Sigmoid colon (tissue), 4 donors: ENCODE measurements around the gene MAD1L1.

Experiments used
- EP300 ChIP-seq, 4 donors: sonication (generic); formaldehyde crosslinking; IDR thresholded peaks; one replicate each; pipeline ENCODE4 v1.6.1; 2017; ENCODE audit warnings: antibody characterized with exemption in 4 of 4
- POLR2A ChIP-seq, 2 donors: fragments of 450-650 bp; IDR thresholded peaks; one replicate each; pipeline ENCODE4 v1.6.1; 2016; ENCODE audit warnings: antibody characterized with exemption in 2 of 2, mild to moderate bottlenecking in 2 of 2, moderate library complexity in 2 of 2
- TF ChIP-seq, protein P1 (sequence below), 4 experiments: fragments of 450-650 bp in 3 of 4; fragments of 200-600 bp in 1 of 4; IDR thresholded peaks; one replicate each; pipeline ENCODE4 v1.5.1; 2016 to 2019; ENCODE audit warnings: antibody characterized with exemption in 4 of 4, mild to moderate bottlenecking in 3 of 4, moderate library complexity in 2 of 4

DNA sequence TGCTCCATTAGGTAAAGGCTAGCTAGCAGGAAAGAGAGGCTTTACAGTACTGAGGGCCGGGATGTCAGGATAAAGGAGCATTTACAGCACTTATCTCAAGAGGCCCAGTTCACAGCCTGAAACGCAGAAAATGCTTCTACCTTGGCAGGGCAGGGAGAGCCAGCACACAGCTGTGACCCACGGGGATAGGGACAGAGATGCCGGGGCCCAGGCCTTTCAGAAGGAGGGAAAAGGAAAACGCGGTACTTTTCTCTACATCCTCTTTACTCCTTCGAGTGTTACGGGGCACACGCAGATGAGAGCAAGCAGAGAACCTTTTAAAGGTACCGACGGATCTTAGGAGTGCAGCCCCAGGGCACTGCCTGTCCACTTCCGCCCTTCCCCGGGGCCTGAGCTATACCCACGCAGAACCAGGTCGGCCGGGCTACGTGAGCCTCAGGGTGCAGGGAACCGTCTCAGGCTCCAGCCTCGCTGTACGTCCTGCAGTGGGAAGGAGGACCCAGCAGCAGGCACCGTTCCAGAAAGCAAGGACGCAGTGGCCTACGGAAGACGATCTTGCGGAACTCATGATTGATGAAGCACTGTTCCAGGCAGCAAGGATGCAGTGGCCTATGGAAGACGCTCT, 330.4 kb downstream of the MAD1L1 start:
- TF ChIP-seq, protein P1, sequence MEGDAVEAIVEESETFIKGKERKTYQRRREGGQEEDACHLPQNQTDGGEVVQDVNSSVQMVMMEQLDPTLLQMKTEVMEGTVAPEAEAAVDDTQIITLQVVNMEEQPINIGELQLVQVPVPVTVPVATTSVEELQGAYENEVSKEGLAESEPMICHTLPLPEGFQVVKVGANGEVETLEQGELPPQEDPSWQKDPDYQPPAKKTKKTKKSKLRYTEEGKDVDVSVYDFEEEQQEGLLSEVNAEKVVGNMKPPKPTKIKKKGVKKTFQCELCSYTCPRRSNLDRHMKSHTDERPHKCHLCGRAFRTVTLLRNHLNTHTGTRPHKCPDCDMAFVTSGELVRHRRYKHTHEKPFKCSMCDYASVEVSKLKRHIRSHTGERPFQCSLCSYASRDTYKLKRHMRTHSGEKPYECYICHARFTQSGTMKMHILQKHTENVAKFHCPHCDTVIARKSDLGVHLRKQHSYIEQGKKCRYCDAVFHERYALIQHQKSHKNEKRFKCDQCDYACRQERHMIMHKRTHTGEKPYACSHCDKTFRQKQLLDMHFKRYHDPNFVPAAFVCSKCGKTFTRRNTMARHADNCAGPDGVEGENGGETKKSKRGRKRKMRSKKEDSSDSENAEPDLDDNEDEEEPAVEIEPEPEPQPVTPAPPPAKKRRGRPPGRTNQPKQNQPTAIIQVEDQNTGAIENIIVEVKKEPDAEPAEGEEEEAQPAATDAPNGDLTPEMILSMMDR (IDR thresholded peaks at IDR 0.05), result no peak
- no peak for TF ChIP-seq EP300 (IDR thresholded peaks at IDR 0.05)
- TF ChIP-seq POLR2A (IDR thresholded peaks at IDR 0.05), result no peak
